ENCODE data around the gene PHLPP2. TPM values are rescaled to one million over a fixed set of nuclear protein-coding genes. Genes with fewer than 3 reads are reported as not detected.

PHLPP2 gene
- total RNA-seq, 4 donors from 2014 or later: 3.5 to 7.2 (median 5.9) TPM

DNA sequence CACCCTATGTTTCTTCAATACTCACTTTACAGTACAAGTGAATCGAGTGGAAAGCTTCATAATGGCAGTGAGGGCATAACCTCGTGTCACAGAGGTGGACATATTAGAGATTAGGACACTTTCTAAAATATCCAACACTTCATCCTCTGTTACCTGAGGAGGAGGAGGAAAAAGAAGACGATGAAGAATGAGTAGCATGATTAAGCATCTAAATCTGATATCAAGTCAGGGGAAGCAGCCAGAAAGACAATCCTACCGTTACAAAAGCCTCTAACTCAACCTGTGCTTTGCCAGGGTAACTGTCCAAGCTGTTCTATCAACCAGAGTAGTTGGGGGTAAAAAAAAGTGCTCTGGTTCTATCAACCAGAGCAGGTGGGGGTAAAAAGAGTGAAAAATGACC is 23.7 kb upstream of the PHLPP2 start:
- DNase-seq (ENCODE audit: low spot score in 2 of 2): no peak
- Histone ChIP-seq H3K9me3 (no peaks in the 10 kb centered on the region), H3K4me3 (no peak overlapping the region), H3K4me1 (no peaks in the 10 kb centered on the region), H3K36me3 (peaks cover 80% of the 10 kb centered on the region), H3K27ac (no peak overlapping the region), H3K27me3 (no peaks in the 10 kb centered on the region)
- 86% methylated on average over 4 of the region's 4 CpGs for WGBS
- no peak for TF ChIP-seq POLR2AphosphoS5 (IDR thresholded peaks at IDR 0.05)
- no peak for TF ChIP-seq EP300 (IDR thresholded peaks at IDR 0.05)
- TF ChIP-seq, protein P1, sequence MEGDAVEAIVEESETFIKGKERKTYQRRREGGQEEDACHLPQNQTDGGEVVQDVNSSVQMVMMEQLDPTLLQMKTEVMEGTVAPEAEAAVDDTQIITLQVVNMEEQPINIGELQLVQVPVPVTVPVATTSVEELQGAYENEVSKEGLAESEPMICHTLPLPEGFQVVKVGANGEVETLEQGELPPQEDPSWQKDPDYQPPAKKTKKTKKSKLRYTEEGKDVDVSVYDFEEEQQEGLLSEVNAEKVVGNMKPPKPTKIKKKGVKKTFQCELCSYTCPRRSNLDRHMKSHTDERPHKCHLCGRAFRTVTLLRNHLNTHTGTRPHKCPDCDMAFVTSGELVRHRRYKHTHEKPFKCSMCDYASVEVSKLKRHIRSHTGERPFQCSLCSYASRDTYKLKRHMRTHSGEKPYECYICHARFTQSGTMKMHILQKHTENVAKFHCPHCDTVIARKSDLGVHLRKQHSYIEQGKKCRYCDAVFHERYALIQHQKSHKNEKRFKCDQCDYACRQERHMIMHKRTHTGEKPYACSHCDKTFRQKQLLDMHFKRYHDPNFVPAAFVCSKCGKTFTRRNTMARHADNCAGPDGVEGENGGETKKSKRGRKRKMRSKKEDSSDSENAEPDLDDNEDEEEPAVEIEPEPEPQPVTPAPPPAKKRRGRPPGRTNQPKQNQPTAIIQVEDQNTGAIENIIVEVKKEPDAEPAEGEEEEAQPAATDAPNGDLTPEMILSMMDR (IDR thresholded peaks at IDR 0.05): no peak
- TF ChIP-seq POLR2A (IDR thresholded peaks at IDR 0.05): no peak

DNA sequence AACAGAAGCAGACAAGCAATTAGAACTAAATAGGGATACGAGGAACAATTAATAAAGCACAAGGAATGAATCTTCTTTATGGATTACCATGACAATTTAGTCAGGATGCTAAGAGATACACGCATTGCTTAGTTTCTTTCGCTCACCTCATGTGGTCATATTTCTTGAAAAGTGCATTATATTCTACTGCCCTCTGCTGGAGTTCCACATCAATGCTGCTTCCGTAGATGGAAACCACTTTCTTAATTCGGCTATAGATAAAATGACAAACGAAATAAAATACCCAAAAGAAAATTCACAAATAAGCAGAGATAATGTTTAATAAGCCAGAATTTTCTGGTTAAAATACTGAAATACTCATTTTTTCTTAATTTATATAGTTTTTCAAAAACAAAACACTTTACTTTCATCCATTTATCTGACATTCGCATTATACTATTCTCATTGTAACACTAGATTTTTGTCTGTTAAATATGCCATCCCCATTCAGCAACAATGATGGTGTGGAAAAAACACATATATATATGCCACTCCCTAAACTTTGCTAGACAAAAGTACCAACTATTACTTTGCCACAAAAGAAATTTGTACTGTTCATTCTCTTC is 22.0 kb upstream of the PHLPP2 start:
- Histone ChIP-seq H3K9me3 (no peaks in the 10 kb centered on the region), H3K36me3 (peaks cover 79% of the 10 kb centered on the region), H3K27ac (no peak overlapping the region), H3K4me3 (no peak overlapping the region), H3K4me1 (no peaks in the 10 kb centered on the region), H3K27me3 (no peaks in the 10 kb centered on the region)
- TF ChIP-seq, protein P1 (IDR thresholded peaks at IDR 0.05): peak in 1 of 2 donors; percentile 59
- TF ChIP-seq EP300 (IDR thresholded peaks at IDR 0.05): no peak
- no peak for DNase-seq (ENCODE audit: low spot score in 2 of 2)
- 57% methylated on average over 7 of the region's 7 CpGs for WGBS

DNA sequence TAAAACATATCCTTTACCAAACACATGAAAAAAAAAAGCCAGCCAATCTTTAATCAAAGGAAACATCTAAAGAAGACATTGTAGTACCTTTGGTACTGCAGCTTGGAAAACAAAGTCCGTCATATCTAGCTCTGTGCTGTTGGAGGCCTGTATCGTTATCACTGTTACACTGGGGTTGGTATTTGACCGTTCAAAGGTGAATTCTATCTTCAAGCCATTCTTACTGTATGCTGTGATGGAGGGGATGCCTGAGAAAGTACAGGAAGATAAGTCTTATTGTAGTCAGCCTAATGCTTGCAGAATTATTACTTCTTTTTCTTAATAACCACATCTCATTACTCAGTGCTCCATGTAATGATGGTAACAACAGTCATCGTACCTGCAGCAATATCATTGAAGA is 14.4 kb upstream of the PHLPP2 start:
- WGBS: 95% methylated on average over 4 of the region's 4 CpGs
- H3K36me3 ChIP-seq: peaks cover 85% of the 10 kb centered on the region

DNA sequence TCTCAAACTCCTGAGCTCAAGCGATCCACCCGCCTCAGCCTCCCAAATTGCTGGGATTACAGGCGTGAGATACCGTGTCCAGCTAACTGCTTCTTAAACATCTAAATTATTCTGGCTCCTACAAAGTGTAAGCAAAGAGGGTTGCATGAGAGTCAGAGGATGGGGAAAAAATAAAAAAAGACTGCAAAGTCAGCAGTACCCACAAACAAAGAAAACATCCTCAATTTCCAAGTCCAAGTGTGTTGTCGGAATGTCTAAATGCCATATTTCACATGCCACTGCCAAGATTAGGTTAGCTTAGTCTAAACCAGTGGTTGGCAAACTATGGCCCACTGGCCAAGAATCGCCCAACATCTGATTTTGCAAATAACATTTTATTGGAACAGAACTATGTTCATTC is 13.0 kb upstream of the PHLPP2 start:
- 99% methylated on average over 6 of the region's 6 CpGs for WGBS
- H3K27ac ChIP-seq: no peak overlapping the region
- H3K4me3 ChIP-seq: no peak overlapping the region
- TF ChIP-seq EP300 (IDR thresholded peaks at IDR 0.05) (no peak), POLR2AphosphoS5 (IDR thresholded peaks at IDR 0.05) (no peak)
- peaks cover 85% of the 10 kb centered on the region for H3K36me3 ChIP-seq
- no peaks in the 10 kb centered on the region for H3K9me3 ChIP-seq
- DNase-seq (ENCODE audit: low spot score in 2 of 2): no peak
- H3K4me1 ChIP-seq: no peaks in the 10 kb centered on the region
- H3K27me3 ChIP-seq: no peaks in the 10 kb centered on the region

More for the DNA sequence above, 14.4 kb upstream of the PHLPP2 start:
- Histone ChIP-seq H3K9me3 (no peaks in the 10 kb centered on the region), H3K27ac (no peak overlapping the region), H3K4me1 (no peaks in the 10 kb centered on the region), H3K27me3 (no peaks in the 10 kb centered on the region), H3K4me3 (no peak overlapping the region)
- no peak for DNase-seq (ENCODE audit: low spot score in 2 of 2)
- no peak for TF ChIP-seq EP300 (IDR thresholded peaks at IDR 0.05)

DNA sequence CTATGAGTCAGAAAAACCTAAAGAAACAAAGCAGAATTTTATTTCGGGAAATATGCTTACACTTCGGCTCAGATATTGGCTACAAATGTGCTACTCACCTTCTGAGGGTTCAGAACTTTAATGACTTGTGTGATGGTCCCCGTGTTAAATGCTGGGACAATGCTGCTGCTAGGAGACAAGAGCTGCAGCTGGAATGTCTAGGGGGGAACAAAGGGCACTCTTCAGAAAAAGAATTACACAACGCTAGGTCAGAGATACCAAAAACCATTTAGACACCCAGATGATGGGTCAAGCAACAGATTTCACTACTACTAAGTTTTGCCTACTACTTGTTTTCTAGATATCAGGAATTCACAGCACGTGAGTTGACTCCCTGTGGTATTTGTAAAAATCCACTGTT is 10.0 kb upstream of the PHLPP2 start:
- Histone ChIP-seq H3K4me1 (no peaks in the 10 kb centered on the region), H3K27me3 (no peaks in the 10 kb centered on the region), H3K4me3 (no peak overlapping the region), H3K36me3 (peaks cover 88% of the 10 kb centered on the region), H3K9me3 (no peaks in the 10 kb centered on the region), H3K27ac (no peak overlapping the region)
- no peak for TF ChIP-seq POLR2AphosphoS5 (IDR thresholded peaks at IDR 0.05)
- TF ChIP-seq, protein P1 (IDR thresholded peaks at IDR 0.05): no peak
- no peak for DNase-seq (ENCODE audit: low spot score in 2 of 2)
- WGBS: 84% methylated on average over 5 of the region's 5 CpGs

DNA sequence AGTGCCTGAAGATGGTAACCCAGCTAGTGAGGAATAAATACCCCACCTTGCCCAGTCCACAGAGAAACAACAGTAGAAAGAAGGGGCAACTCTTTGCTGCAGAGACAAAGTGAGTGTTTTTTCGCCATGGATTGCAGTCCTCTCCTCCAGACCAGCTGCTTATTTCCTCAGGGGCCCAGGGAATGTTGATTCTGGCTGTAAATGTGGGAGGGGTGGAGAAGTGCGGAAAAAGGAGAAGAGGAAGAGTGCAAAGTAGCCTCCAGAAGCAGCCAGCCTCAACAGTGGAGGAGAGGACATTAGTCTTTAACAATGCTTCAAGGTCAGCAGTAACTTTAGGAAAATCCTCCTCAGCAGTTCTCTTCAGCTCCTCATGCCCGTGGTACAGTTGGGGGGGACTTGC is 8.1 kb upstream of the PHLPP2 start:
- Histone ChIP-seq H3K4me3 (no peak overlapping the region), H3K27me3 (no peaks in the 10 kb centered on the region), H3K27ac (no peak overlapping the region), H3K36me3 (peaks cover 70% of the 10 kb centered on the region), H3K9me3 (no peaks in the 10 kb centered on the region), H3K4me1 (no peaks in the 10 kb centered on the region)
- no peak for DNase-seq (ENCODE audit: low spot score in 2 of 2)
- no peak for TF ChIP-seq POLR2AphosphoS5 (IDR thresholded peaks at IDR 0.05)
- no peak for TF ChIP-seq POLR2A (IDR thresholded peaks at IDR 0.05)
- TF ChIP-seq, protein P1 (IDR thresholded peaks at IDR 0.05): no peak
- no peak for TF ChIP-seq EP300 (IDR thresholded peaks at IDR 0.05)
- 88% methylated on average over 3 of the region's 3 CpGs for WGBS
